H9 (cell line): ENCODE results near the gene SCARF1. TPM values are rescaled to one million over a fixed set of nuclear protein-coding genes. Genes with fewer than 3 reads are reported as not detected.
A peak's percentile ranks its signal among the peaks of the same experiment; 100 is the strongest.

Source experiments
- DNase-seq: peaks from one replicate; pipeline ENCODE4 v3.0.0-alpha.2; 2017
- H2AFZ ChIP-seq: one replicate; pipeline ENCODE4 v1.6.1; 2013; ENCODE audit warnings: mild to moderate bottlenecking, low read length, control low read depth, moderate library complexity
- H2AK5ac ChIP-seq: 2 replicates; pipeline ENCODE4 v1.6.1; 2013; ENCODE audit warnings: low read length, control low read depth, mixed read lengths; ENCODE audit not compliant: insufficient read length
- H2BK120ac ChIP-seq: one replicate; pipeline ENCODE4 v1.6.1; 2013; ENCODE audit warnings: low read depth, mild to moderate bottlenecking, low read length, control low read depth, inconsistent platforms; ENCODE audit not compliant: poor library complexity, severe bottlenecking
- H2BK12ac ChIP-seq: 2 replicates; pipeline ENCODE4 v1.6.1; 2013; ENCODE audit warnings: low read length, control low read depth, mixed read lengths, low read depth; ENCODE audit not compliant: insufficient read length
- H2BK15ac ChIP-seq: 2 replicates; pipeline ENCODE4 v1.6.1; 2013; ENCODE audit warnings: low read depth, low read length, control low read depth
- H2BK20ac ChIP-seq: one replicate; pipeline ENCODE4 v1.6.1; 2013; ENCODE audit warnings: low read depth, mild to moderate bottlenecking, low read length, control low read depth, inconsistent platforms; ENCODE audit not compliant: poor library complexity, severe bottlenecking
- H2BK5ac ChIP-seq: 2 replicates; pipeline ENCODE4 v1.6.1; 2013; ENCODE audit warnings: low read length, control low read depth, mixed read lengths; ENCODE audit not compliant: insufficient read length
- H3K14ac ChIP-seq: 2 replicates; pipeline ENCODE4 v1.6.1; 2013; ENCODE audit warnings: low read length, control low read depth; ENCODE audit not compliant: insufficient read depth
- H3K18ac ChIP-seq: 2 replicates; pipeline ENCODE4 v1.6.1; 2013; ENCODE audit warnings: low read depth, mild to moderate bottlenecking, mixed read lengths, low read length, control low read depth; ENCODE audit not compliant: insufficient read length
- H3K23ac ChIP-seq: 2 replicates; pipeline ENCODE4 v1.6.1; 2013; ENCODE audit warnings: low read length, control low read depth, mixed read lengths, low read depth; ENCODE audit not compliant: insufficient read length
- H3K23me2 ChIP-seq: 2 replicates; pipeline ENCODE4 v1.6.1; 2013; ENCODE audit warnings: low read depth, mild to moderate bottlenecking, mixed read lengths, low read length, control low read depth; ENCODE audit not compliant: insufficient read length, poor library complexity, severe bottlenecking
- H3K27ac ChIP-seq: 2 replicates; pipeline ENCODE4 v1.5.1; 2013; ENCODE audit warnings: low read length, control low read depth, mixed read lengths, low read depth; ENCODE audit not compliant: insufficient read length
- H3K27me3 ChIP-seq: 2 replicates; pipeline ENCODE4 v1.6.1; 2013; ENCODE audit warnings: low read length, control low read depth, inconsistent platforms; ENCODE audit not compliant: insufficient read depth
- H3K4ac ChIP-seq: 2 replicates; pipeline ENCODE4 v1.6.1; 2013; ENCODE audit warnings: low read depth, mild to moderate bottlenecking, control low read depth, inconsistent platforms, low read length, moderate library complexity
- H3K4me1 ChIP-seq: 2 replicates; pipeline ENCODE4 v1.6.1; 2013; ENCODE audit warnings: low read length, control low read depth, inconsistent platforms; ENCODE audit not compliant: insufficient read depth
- H3K4me2 ChIP-seq: 2 replicates; pipeline ENCODE4 v1.6.1; 2013; ENCODE audit warnings: low read length, control low read depth, mixed read lengths; ENCODE audit not compliant: insufficient read length, insufficient read depth
- H3K56ac ChIP-seq: 2 replicates; pipeline ENCODE4 v1.6.1; 2013; ENCODE audit warnings: low read depth, mild to moderate bottlenecking, mixed read lengths, low read length, control low read depth; ENCODE audit not compliant: insufficient read length
- H3K79me1 ChIP-seq: 2 replicates; pipeline ENCODE4 v1.6.1; 2013; ENCODE audit warnings: low read depth, mild to moderate bottlenecking, moderate library complexity, low read length, control low read depth, inconsistent platforms; ENCODE audit not compliant: insufficient read depth, poor library complexity, severe bottlenecking
- H3K79me2 ChIP-seq: 2 replicates; pipeline ENCODE4 v1.6.1; 2013; ENCODE audit warnings: low read length, control low read depth, inconsistent platforms; ENCODE audit not compliant: insufficient read depth
- H3K9ac ChIP-seq: 2 replicates; pipeline ENCODE4 v1.6.1; 2013; ENCODE audit warnings: low read length, control low read depth, mixed read lengths; ENCODE audit not compliant: insufficient read length; ENCODE audit errors: extremely low read depth
- H3K9me3 ChIP-seq: one replicate; pipeline ENCODE4 v1.6.1; 2013; ENCODE audit warnings: low read depth, low read length, inconsistent platforms; ENCODE audit not compliant: control insufficient read depth
- H3T11ph ChIP-seq: one replicate; pipeline ENCODE4 v1.6.1; 2013; ENCODE audit warnings: mild to moderate bottlenecking, low read length, control low read depth, inconsistent platforms
- H4K20me1 ChIP-seq: one replicate; pipeline ENCODE4 v1.6.1; 2013; ENCODE audit not compliant: control insufficient read depth, insufficient read length, insufficient read depth
- H4K5ac ChIP-seq: 2 replicates; pipeline ENCODE4 v1.6.1; 2013; ENCODE audit warnings: low read depth, mild to moderate bottlenecking, mixed read lengths, low read length, control low read depth; ENCODE audit not compliant: insufficient read length
- H4K8ac ChIP-seq: replicated peaks from 2 replicates; pipeline ENCODE4 v1.6.1; 2013; ENCODE audit warnings: low read length, control low read depth, mixed read lengths, low read depth; ENCODE audit not compliant: insufficient read length
- H4K91ac ChIP-seq: 2 replicates; pipeline ENCODE4 v1.6.1; 2013; ENCODE audit warnings: low read depth, mild to moderate bottlenecking, moderate library complexity, mixed read lengths, low read length, control low read depth; ENCODE audit not compliant: insufficient read length
- H3K27ac Mint-ChIP-seq, 3 experiments: 2 replicates in 2 of 3; 3 replicates in 1 of 3; pipeline ENCODE4 v1.8.0; 2020 to 2021; ENCODE audit warnings: mixed read lengths in 3 of 3, mild to moderate bottlenecking in 1 of 3, moderate library complexity in 1 of 3
- H3K27me3 Mint-ChIP-seq: 2 replicates; pipeline ENCODE4 v1.8.0; 2021; ENCODE audit warnings: low read depth, mild to moderate bottlenecking, moderate library complexity, mixed read lengths
- H3K36me3 Mint-ChIP-seq, 3 experiments: 2 replicates in 2 of 3; 3 replicates in 1 of 3; pipeline ENCODE4 v1.8.0; 2020 to 2021; ENCODE audit warnings: low read depth in 3 of 3, mixed read lengths in 3 of 3; ENCODE audit not compliant: insufficient read depth in 1 of 3
- H3K4me1 Mint-ChIP-seq, 2 experiments: 2 replicates each; pipeline ENCODE4 v1.8.0; 2020; ENCODE audit warnings: mixed read lengths in 2 of 2
- H3K4me3 Mint-ChIP-seq, 2 experiments: 2 replicates in 1 of 2; 3 replicates in 1 of 2; pipeline ENCODE4 v1.8.0; 2020 to 2021; ENCODE audit warnings: mild to moderate bottlenecking in 2 of 2, mixed read lengths in 2 of 2, moderate library complexity in 1 of 2
- H3K9me3 Mint-ChIP-seq, 2 experiments: 2 replicates in 1 of 2; 3 replicates in 1 of 2; pipeline ENCODE4 v1.8.0; 2020; ENCODE audit warnings: mild to moderate bottlenecking in 2 of 2, mixed read lengths in 2 of 2, moderate library complexity in 1 of 2
- WGBS: extraction: QIAGEN DNeasy Blood & Tissue Kit; methylation state at CpG from one replicate; pipeline ENCODE4 v1.1.7; 2013; ENCODE audit warnings: missing lambda C conversion rate, low lambda C conversion rate, mixed read lengths; ENCODE audit not compliant: insufficient read length; ENCODE audit errors: extremely low coverage; 5-methylcytosine and 5-hydroxymethylcytosine counted together
- total RNA-seq: library from RNA; stranded (reverse); gene quantifications from 2 replicates; pipeline ENCODE4 v1.2.1, GENCODE V29; 2021
- TF ChIP-seq, protein P1 (sequence below): fragments of 200-600 bp; sonication (generic); conservative IDR thresholded peaks from 3 replicates; pipeline ENCODE4 v1.8.0; 2021; ENCODE audit warnings: antibody characterized with exemption, mild to moderate bottlenecking

SCARF1 gene
- total RNA-seq, 1 experiment from 2014 or later, result 2.4 TPM

DNA sequence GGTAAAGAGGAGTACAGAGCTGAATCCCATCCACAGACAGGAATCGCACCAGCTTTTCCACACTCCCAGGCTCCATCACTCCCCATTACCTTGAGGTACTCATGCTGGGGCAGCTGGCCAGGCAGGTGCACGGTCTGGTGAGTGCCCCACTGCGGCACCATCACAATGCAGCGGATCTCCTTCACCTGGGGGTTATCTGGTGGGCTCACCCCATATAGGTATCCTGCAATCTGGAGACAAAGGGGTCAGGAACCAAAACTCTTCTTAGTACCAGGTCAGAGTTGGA, 6.0 kb upstream of the SCARF1 start:
- Histone ChIP-seq H3T11ph (no peak overlapping the region), H2BK12ac (no peak overlapping the region), H3K79me1 (no peaks in the 10 kb centered on the region), H4K8ac (no peak overlapping the region), H3K4me2 (no peak overlapping the region), H4K20me1 (no peaks in the 10 kb centered on the region), H3K27ac (no peak overlapping the region), H3K4ac (no peak overlapping the region), H2BK5ac (no peak overlapping the region), H2AFZ (no peak overlapping the region), H3K79me2 (no peaks in the 10 kb centered on the region), H3K27me3 (no peaks in the 10 kb centered on the region), H3K23me2 (peaks cover 8% of the 10 kb centered on the region), H3K18ac (no peak overlapping the region), H3K14ac (no peak overlapping the region), H4K5ac (no peak overlapping the region), H2BK120ac (no peak overlapping the region), H2BK15ac (no peak overlapping the region), H2BK20ac (no peak overlapping the region), H3K9me3 (no peaks in the 10 kb centered on the region), H3K4me1 (no peaks in the 10 kb centered on the region), H3K9ac (no peak overlapping the region), H3K56ac (no peak overlapping the region), H4K91ac (no peak overlapping the region), H2AK5ac (no peak overlapping the region), H3K23ac (no peak overlapping the region)
- Mint-ChIP-seq H3K4me1 (peaks cover 9 to 11% of the 10 kb centered on the region in 2 experiments), H3K36me3 (peaks cover 47 to 60% (median 54%) of the 10 kb centered on the region in 3 experiments; a peak in 6 of 7 replicates), H3K9me3 (no peaks in the 10 kb centered on the region), H3K27ac (peak overlapping the region in 1 of 3 experiments; percentile 5; a peak in 1 of 7 replicates), H3K4me3 (no peak overlapping the region), H3K27me3 (no peaks in the 10 kb centered on the region; the same call in 1 of the 2 replicates)
- no peak for DNase-seq
- TF ChIP-seq, protein P1, sequence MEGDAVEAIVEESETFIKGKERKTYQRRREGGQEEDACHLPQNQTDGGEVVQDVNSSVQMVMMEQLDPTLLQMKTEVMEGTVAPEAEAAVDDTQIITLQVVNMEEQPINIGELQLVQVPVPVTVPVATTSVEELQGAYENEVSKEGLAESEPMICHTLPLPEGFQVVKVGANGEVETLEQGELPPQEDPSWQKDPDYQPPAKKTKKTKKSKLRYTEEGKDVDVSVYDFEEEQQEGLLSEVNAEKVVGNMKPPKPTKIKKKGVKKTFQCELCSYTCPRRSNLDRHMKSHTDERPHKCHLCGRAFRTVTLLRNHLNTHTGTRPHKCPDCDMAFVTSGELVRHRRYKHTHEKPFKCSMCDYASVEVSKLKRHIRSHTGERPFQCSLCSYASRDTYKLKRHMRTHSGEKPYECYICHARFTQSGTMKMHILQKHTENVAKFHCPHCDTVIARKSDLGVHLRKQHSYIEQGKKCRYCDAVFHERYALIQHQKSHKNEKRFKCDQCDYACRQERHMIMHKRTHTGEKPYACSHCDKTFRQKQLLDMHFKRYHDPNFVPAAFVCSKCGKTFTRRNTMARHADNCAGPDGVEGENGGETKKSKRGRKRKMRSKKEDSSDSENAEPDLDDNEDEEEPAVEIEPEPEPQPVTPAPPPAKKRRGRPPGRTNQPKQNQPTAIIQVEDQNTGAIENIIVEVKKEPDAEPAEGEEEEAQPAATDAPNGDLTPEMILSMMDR, result no peak
- no CpG with 5 or more reads among the region's 4 CpGs for WGBS
